Measurements from ENCODE around the gene CLEC1B. TPM values are rescaled to one million over a fixed set of nuclear protein-coding genes. Genes with fewer than 3 reads are reported as not detected.

CLEC1B gene
- total RNA-seq, 1 experiment from 2014 or later: not detected

- no peaks in the 10 kb centered on the region for H3K36me3 Mint-ChIP-seq (ENCODE audit: insufficient read depth, unreplicated experiment)
- peaks cover 8% of the 10 kb centered on the region for H3K4me1 Mint-ChIP-seq (ENCODE audit: insufficient read depth, unreplicated experiment)
- no TSS peak for BruUV-seq (replicated peaks)
- POLR2A ChIA-PET: no interaction called here
- no peaks in the 10 kb centered on the region for H3K9me3 Mint-ChIP-seq (ENCODE audit: unreplicated experiment)
- H3K27ac Mint-ChIP-seq (ENCODE audit: low read depth, unreplicated experiment): no peak overlapping the region
- intact Hi-C loops (cut with micrococcal nuclease): loop anchor here (10.0 kb wide), 1 partner anchor 204 kb away; no protein-coding TSS in a partner anchor
- CTCF ChIA-PET: interaction anchor here (1.0 to 2.5 kb wide), 6 partner anchors 8 to 267 kb away, joined by 3 to 11 read pairs (median 4); partner anchors contain the start of gene CLEC12B
- TF ChIP-seq CTCF (IDR thresholded peaks at IDR 0.05; ENCODE audit: unreplicated experiment): no peak
- DNase-seq (ENCODE audit: unreplicated experiment): no peak
- no peaks in the 10 kb centered on the region for H3K27me3 Mint-ChIP-seq (ENCODE audit: insufficient read depth, unreplicated experiment)
- no peak overlapping the region for H3K4me3 Mint-ChIP-seq (ENCODE audit: unreplicated experiment)
These were observed 19.5 kb upstream of the CLEC1B start for GRCh38 chr12:10018386-10018785.

DNA sequence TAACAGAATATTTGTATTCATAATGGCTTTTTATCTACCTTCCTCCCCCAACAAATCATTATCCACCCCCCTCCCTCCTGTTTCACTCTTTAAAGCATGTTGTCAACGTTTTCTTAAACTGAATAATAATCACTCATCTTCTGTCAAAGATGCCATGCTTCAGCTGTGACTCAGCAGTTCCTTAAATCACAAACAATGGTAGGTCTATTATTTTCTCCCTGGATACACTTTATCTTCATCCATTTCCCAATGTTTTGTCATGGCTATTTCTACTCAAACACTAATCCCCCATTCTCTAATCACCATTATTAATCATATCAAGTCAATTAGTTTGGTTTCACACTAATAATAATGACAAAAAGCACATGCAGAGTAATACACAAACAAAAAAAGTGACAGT, 18.0 kb upstream of the CLEC1B start:
- intact Hi-C loops (cut with micrococcal nuclease): loop anchor here (10.0 kb wide), 1 partner anchor 202 kb away; no protein-coding TSS in a partner anchor
- H3K4me1 Mint-ChIP-seq (ENCODE audit: insufficient read depth, unreplicated experiment): peaks cover 8% of the 10 kb centered on the region
- H3K36me3 Mint-ChIP-seq (ENCODE audit: insufficient read depth, unreplicated experiment): no peaks in the 10 kb centered on the region
- H3K9me3 Mint-ChIP-seq (ENCODE audit: unreplicated experiment): no peaks in the 10 kb centered on the region
- H3K27me3 Mint-ChIP-seq (ENCODE audit: insufficient read depth, unreplicated experiment): no peaks in the 10 kb centered on the region
- no TSS peak for BruUV-seq (replicated peaks)
- no peak overlapping the region for H3K4me3 Mint-ChIP-seq (ENCODE audit: unreplicated experiment)
- no peak for TF ChIP-seq CTCF (IDR thresholded peaks at IDR 0.05; ENCODE audit: unreplicated experiment)
- ChIA-PET CTCF (no interaction called here), POLR2A (interaction anchor here (0.7 kb wide), 1 partner anchor 261 kb away, joined by 3 read pairs; no protein-coding TSS in a partner anchor)
- peak; percentile 37 for DNase-seq (ENCODE audit: unreplicated experiment)
- H3K27ac Mint-ChIP-seq (ENCODE audit: low read depth, unreplicated experiment): peak overlapping the region; percentile 2

GRCh38 chr12:10015450-10015849, 16.5 kb upstream of the CLEC1B start:
- no peaks in the 10 kb centered on the region for H3K27me3 Mint-ChIP-seq (ENCODE audit: insufficient read depth, unreplicated experiment)
- POLR2A ChIA-PET: no interaction called here
- intact Hi-C loops (cut with micrococcal nuclease): loop anchor here (10.0 kb wide), 1 partner anchor 201 kb away; no protein-coding TSS in a partner anchor
- no TSS peak for BruUV-seq (replicated peaks)
- H3K4me1 Mint-ChIP-seq (ENCODE audit: insufficient read depth, unreplicated experiment): peaks cover 8% of the 10 kb centered on the region
- no peak overlapping the region for H3K4me3 Mint-ChIP-seq (ENCODE audit: unreplicated experiment)
- H3K27ac Mint-ChIP-seq (ENCODE audit: low read depth, unreplicated experiment): no peak overlapping the region
- DNase-seq (ENCODE audit: unreplicated experiment): no peak
- no peak for TF ChIP-seq CTCF (IDR thresholded peaks at IDR 0.05; ENCODE audit: unreplicated experiment)
- no peaks in the 10 kb centered on the region for H3K36me3 Mint-ChIP-seq (ENCODE audit: insufficient read depth, unreplicated experiment)
- H3K9me3 Mint-ChIP-seq (ENCODE audit: unreplicated experiment): no peaks in the 10 kb centered on the region
- CTCF ChIA-PET: interaction anchor here (0.6 to 2.4 kb wide), 4 partner anchors 21 to 273 kb away, joined by 3 to 13 read pairs (median 3); no protein-coding TSS in a partner anchor

- CTCF ChIA-PET: interaction anchor here (1.0 to 6.2 kb wide), 7 partner anchors 12 to 262 kb away, joined by 3 to 74 read pairs (median 6); partner anchors contain the start of gene CLEC1B
- H3K4me1 Mint-ChIP-seq (ENCODE audit: insufficient read depth, unreplicated experiment): peaks cover 15% of the 10 kb centered on the region
- no peak for TF ChIP-seq CTCF (IDR thresholded peaks at IDR 0.05; ENCODE audit: unreplicated experiment)
These were observed 13.9 kb upstream of the CLEC1B start for GRCh38 chr12:10012630-10013330.

More at GRCh38 chr12:10012630-10013330, 13.9 kb upstream of the CLEC1B start:
- no peak overlapping the region for H3K27ac Mint-ChIP-seq (ENCODE audit: low read depth, unreplicated experiment)
- H3K36me3 Mint-ChIP-seq (ENCODE audit: insufficient read depth, unreplicated experiment): no peaks in the 10 kb centered on the region
- POLR2A ChIA-PET: no interaction called here
- no peaks in the 10 kb centered on the region for H3K9me3 Mint-ChIP-seq (ENCODE audit: unreplicated experiment)
- H3K27me3 Mint-ChIP-seq (ENCODE audit: insufficient read depth, unreplicated experiment): no peaks in the 10 kb centered on the region
- no peak for DNase-seq (ENCODE audit: unreplicated experiment)
- intact Hi-C loops (cut with micrococcal nuclease): loop anchor here (10.0 kb wide), 1 partner anchor 198 kb away; no protein-coding TSS in a partner anchor
- H3K4me3 Mint-ChIP-seq (ENCODE audit: unreplicated experiment): no peak overlapping the region
- no TSS peak for BruUV-seq (replicated peaks)

Measured in MCF 10A (cell line).